ENCODE results near the gene PRAMEF8.
"Not testable (repeated sequence)": the region's sequence is repeated elsewhere in the genome, so short reads cannot be mapped to it uniquely, and the experiment has no call there.

PRAMEF8 gene

GRCh38 chr1:13285037-13285436, at the start of gene PRAMEF8:
Gene PRAMEF8, minus strand, starts transcription at chr1:13285137. Its CDS starts 1,046 bp downstream, at chr1:13284091.
- in situ Hi-C loops (cut with HindIII; ENCODE audit: low pct_ligation_motif_present, low pct_unique_long_range_greater_than_20kb, low sequenced_read_pairs); DNase-seq: not testable (repeated sequence)

- in situ Hi-C loops (cut with HindIII; ENCODE audit: low pct_ligation_motif_present, low pct_unique_long_range_greater_than_20kb, low sequenced_read_pairs); DNase-seq: not testable (repeated sequence)
Measured at GRCh38 chr1:13315281-13315680, 30.3 kb upstream of the PRAMEF8 start, which contains the start of gene PRAMEF15. Gene PRAMEF15, plus strand, starts transcription at chr1:13315581. Its CDS starts 2,827 bp downstream, at chr1:13318408.

- DNase-seq; in situ Hi-C loops (cut with HindIII; ENCODE audit: low pct_ligation_motif_present, low pct_unique_long_range_greater_than_20kb, low sequenced_read_pairs): not testable (repeated sequence)
Measured at GRCh38 chr1:13303239-13303638, 18.3 kb upstream of the PRAMEF8 start, which contains the start of gene PRAMEF33. Gene PRAMEF33, plus strand, starts transcription at chr1:13303539. Its CDS starts 2,416 bp downstream, at chr1:13305955.

- in situ Hi-C loops (cut with HindIII; ENCODE audit: low pct_ligation_motif_present, low pct_unique_long_range_greater_than_20kb, low sequenced_read_pairs); DNase-seq: not testable (repeated sequence)
Measured at GRCh38 chr1:13302197-13302596, 17.3 kb upstream of the PRAMEF8 start.

- DNase-seq; in situ Hi-C loops (cut with HindIII; ENCODE audit: low pct_ligation_motif_present, low pct_unique_long_range_greater_than_20kb, low sequenced_read_pairs): not testable (repeated sequence)
Measured at GRCh38 chr1:13298699-13299098, 13.8 kb upstream of the PRAMEF8 start.

GRCh38 chr1:13297216-13297931, 12.4 kb upstream of the PRAMEF8 start:
- DNase-seq; in situ Hi-C loops (cut with HindIII; ENCODE audit: low pct_ligation_motif_present, low pct_unique_long_range_greater_than_20kb, low sequenced_read_pairs): not testable (repeated sequence)

GRCh38 chr1:13289030-13289429, 4.1 kb upstream of the PRAMEF8 start:
- in situ Hi-C loops (cut with HindIII; ENCODE audit: low pct_ligation_motif_present, low pct_unique_long_range_greater_than_20kb, low sequenced_read_pairs); DNase-seq: not testable (repeated sequence)

GRCh38 chr1:13279617-13280016, 5.3 kb downstream of the PRAMEF8 start:
- in situ Hi-C loops (cut with HindIII; ENCODE audit: low pct_ligation_motif_present, low pct_unique_long_range_greater_than_20kb, low sequenced_read_pairs), result not testable (repeated sequence)

GRCh38 chr1:13277016-13277415, 7.9 kb downstream of the PRAMEF8 start:
- in situ Hi-C loops (cut with HindIII; ENCODE audit: low pct_ligation_motif_present, low pct_unique_long_range_greater_than_20kb, low sequenced_read_pairs); DNase-seq: not testable (repeated sequence)

More at GRCh38 chr1:13279617-13280016, 5.3 kb downstream of the PRAMEF8 start:
- not testable (repeated sequence) for DNase-seq

- in situ Hi-C loops (cut with HindIII; ENCODE audit: low pct_ligation_motif_present, low pct_unique_long_range_greater_than_20kb, low sequenced_read_pairs); DNase-seq: not testable (repeated sequence)
Measured at GRCh38 chr1:13265124-13265523, 19.8 kb downstream of the PRAMEF8 start.

- in situ Hi-C loops (cut with HindIII; ENCODE audit: low pct_ligation_motif_present, low pct_unique_long_range_greater_than_20kb, low sequenced_read_pairs); DNase-seq: not testable (repeated sequence)
Measured at GRCh38 chr1:13253898-13254297, 31.0 kb downstream of the PRAMEF8 start, which contains the start of gene PRAMEF5. Gene PRAMEF5, plus strand, starts transcription at chr1:13254198. Its CDS starts 5,071 bp downstream, at chr1:13259269.

- in situ Hi-C loops (cut with HindIII; ENCODE audit: low pct_ligation_motif_present, low pct_unique_long_range_greater_than_20kb, low sequenced_read_pairs); DNase-seq: not testable (repeated sequence)
Measured at GRCh38 chr1:13247122-13247521, 37.8 kb downstream of the PRAMEF8 start.

GRCh38 chr1:13246554-13246871, 38.4 kb downstream of the PRAMEF8 start:
- in situ Hi-C loops (cut with HindIII; ENCODE audit: low pct_ligation_motif_present, low pct_unique_long_range_greater_than_20kb, low sequenced_read_pairs); DNase-seq: not testable (repeated sequence)

- in situ Hi-C loops (cut with HindIII; ENCODE audit: low pct_ligation_motif_present, low pct_unique_long_range_greater_than_20kb, low sequenced_read_pairs), result not testable (repeated sequence)
Measured at GRCh38 chr1:13245841-13246553, 38.9 kb downstream of the PRAMEF8 start.

GRCh38 chr1:13243536-13244263, 41.2 kb downstream of the PRAMEF8 start:
- DNase-seq; in situ Hi-C loops (cut with HindIII; ENCODE audit: low pct_ligation_motif_present, low pct_unique_long_range_greater_than_20kb, low sequenced_read_pairs): not testable (repeated sequence)

More at GRCh38 chr1:13245841-13246553, 38.9 kb downstream of the PRAMEF8 start:
- not testable (repeated sequence) for DNase-seq

GRCh38 chr1:13239633-13240032, 45.3 kb downstream of the PRAMEF8 start:
- DNase-seq; in situ Hi-C loops (cut with HindIII; ENCODE audit: low pct_ligation_motif_present, low pct_unique_long_range_greater_than_20kb, low sequenced_read_pairs): not testable (repeated sequence)

- DNase-seq; in situ Hi-C loops (cut with HindIII; ENCODE audit: low pct_ligation_motif_present, low pct_unique_long_range_greater_than_20kb, low sequenced_read_pairs): not testable (repeated sequence)
Measured at GRCh38 chr1:13237572-13237971, 47.4 kb downstream of the PRAMEF8 start.

GRCh38 chr1:13234057-13234456, 50.9 kb downstream of the PRAMEF8 start:
- DNase-seq; in situ Hi-C loops (cut with HindIII; ENCODE audit: low pct_ligation_motif_present, low pct_unique_long_range_greater_than_20kb, low sequenced_read_pairs): not testable (repeated sequence)

Data from ACHN (cell line).